HEK293 (cell line): ENCODE data around the gene GTF2I.
A peak's percentile ranks its signal among the peaks of the same experiment; 100 is the strongest.

Experiments used
- AEBP2 ChIP-seq: fragments of 450-650 bp; formaldehyde crosslinking; IDR thresholded peaks from 2 replicates; pipeline ENCODE4 v1.5.1; 2016; ENCODE audit warnings: missing biosample characterization, missing genetic modification characterization, borderline replicate concordance
- ELK4 ChIP-seq: IDR thresholded peaks from 2 replicates; pipeline ENCODE4 v1.6.1; 2011; ENCODE audit warnings: mild to moderate bottlenecking, low read depth, low read length, borderline replicate concordance
- HOXD13 ChIP-seq: sonication (generic); formaldehyde crosslinking; IDR thresholded peaks from 2 replicates; pipeline ENCODE4 v1.8.0; 2022; ENCODE audit warnings: missing genetic modification reagents, borderline replicate concordance
- KLF1 ChIP-seq: fragments of 450-650 bp; formaldehyde crosslinking; IDR thresholded peaks from 2 replicates; pipeline ENCODE4 v1.5.1; 2016; ENCODE audit warnings: missing biosample characterization, missing genetic modification characterization
- KLF8 ChIP-seq: fragments of 450-650 bp; formaldehyde crosslinking; IDR thresholded peaks from 2 replicates; pipeline ENCODE4 v1.5.1; 2016; ENCODE audit warnings: missing biosample characterization, missing genetic modification characterization
- REPIN1 ChIP-seq: fragments of 450-650 bp; formaldehyde crosslinking; IDR thresholded peaks from 2 replicates; pipeline ENCODE4 v1.5.1; 2017; ENCODE audit warnings: missing biosample characterization, missing genetic modification characterization, low read depth
- TSHZ1 ChIP-seq: fragments of 450-650 bp; formaldehyde crosslinking; IDR thresholded peaks from 2 replicates; pipeline ENCODE4 v1.5.1; 2016; ENCODE audit warnings: missing biosample characterization, missing genetic modification characterization, borderline replicate concordance
- ZBTB10 ChIP-seq: fragments of 450-650 bp; formaldehyde crosslinking; IDR thresholded peaks from 2 replicates; pipeline ENCODE4 v1.5.1; 2016; ENCODE audit warnings: missing biosample characterization, missing genetic modification characterization
- ZBTB11 ChIP-seq: fragments of 450-650 bp; formaldehyde crosslinking; conservative IDR thresholded peaks from 2 replicates; pipeline ENCODE4 v1.5.1; 2016; ENCODE audit warnings: low read depth, missing biosample characterization, missing genetic modification characterization
- ZNF10 ChIP-seq: fragments of 450-650 bp; formaldehyde crosslinking; IDR thresholded peaks from 2 replicates; pipeline ENCODE4 v1.5.1; 2017; ENCODE audit warnings: missing biosample characterization, missing genetic modification characterization
- ZNF148 ChIP-seq: fragments of 450-650 bp; formaldehyde crosslinking; IDR thresholded peaks from 2 replicates; pipeline ENCODE4 v1.5.0; 2017; ENCODE audit warnings: missing biosample characterization, missing genetic modification characterization, borderline replicate concordance
- ZNF157 ChIP-seq: fragments of 450-650 bp; formaldehyde crosslinking; IDR thresholded peaks from 2 replicates; pipeline ENCODE4 v1.5.1; 2016; ENCODE audit warnings: missing biosample characterization, missing genetic modification characterization
- ZNF2 ChIP-seq: fragments of 450-650 bp; formaldehyde crosslinking; IDR thresholded peaks from 2 replicates; pipeline ENCODE4 v1.5.1; 2016; ENCODE audit warnings: missing biosample characterization, missing genetic modification characterization
- ZNF311 ChIP-seq: fragments of 450-650 bp; formaldehyde crosslinking; IDR thresholded peaks from 2 replicates; pipeline ENCODE4 v1.5.1; 2017; ENCODE audit warnings: missing biosample characterization, missing genetic modification characterization, borderline replicate concordance
- ZNF324 ChIP-seq: fragments of 450-650 bp; formaldehyde crosslinking; IDR thresholded peaks from 2 replicates; pipeline ENCODE4 v1.5.1; 2016; ENCODE audit warnings: missing biosample characterization, missing genetic modification characterization
- ZNF354C ChIP-seq: fragments of 450-650 bp; formaldehyde crosslinking; IDR thresholded peaks from 2 replicates; pipeline ENCODE4 v1.5.1; 2016; ENCODE audit warnings: missing biosample characterization, missing genetic modification characterization, low read depth, borderline replicate concordance
- ZNF585B ChIP-seq: fragments of 450-650 bp; formaldehyde crosslinking; IDR thresholded peaks from 2 replicates; pipeline ENCODE4 v1.5.1; 2016; ENCODE audit warnings: missing biosample characterization, missing genetic modification characterization
- ZNF596 ChIP-seq: fragments of 450-650 bp; IDR thresholded peaks from 2 replicates; pipeline ENCODE4 v1.5.0; 2018; ENCODE audit warnings: missing biosample characterization, mild to moderate bottlenecking, missing genetic modification characterization, moderate library complexity
- ZNF776 ChIP-seq: fragments of 450-650 bp; formaldehyde crosslinking; IDR thresholded peaks from 2 replicates; pipeline ENCODE4 v1.5.0; 2017; ENCODE audit warnings: missing biosample characterization, missing genetic modification characterization, borderline replicate concordance
- ZSCAN16 ChIP-seq: fragments of 450-650 bp; formaldehyde crosslinking; IDR thresholded peaks from 2 replicates; pipeline ENCODE4 v1.5.1; 2016; ENCODE audit warnings: missing biosample characterization, missing genetic modification characterization
- ZSCAN4 ChIP-seq: fragments of 450-650 bp; formaldehyde crosslinking; IDR thresholded peaks from 2 replicates; pipeline ENCODE4 v1.5.1; 2017; ENCODE audit warnings: missing biosample characterization, missing genetic modification characterization

Gene GTF2I

GRCh38 chr7:74656837-74657691 is 454 bp upstream of the GTF2I start (continued):
- TF ChIP-seq ZSCAN4 (tag by site-specific recombination) (no peak), ZNF324 (tag by site-specific recombination) (peak; percentile 63; the same call in 1 of the 2 replicates), ZNF354C (no peak), TSHZ1 (tag by site-specific recombination) (no peak), ZBTB11 (tag by site-specific recombination) (peak; percentile 91), ZNF10 (no peak), ZNF157 (tag by site-specific recombination) (no peak), ZNF585B (tag by site-specific recombination) (no peak), ZSCAN16 (tag by site-specific recombination) (no peak), REPIN1 (tag by site-specific recombination) (no peak), ELK4 (no peak), ZNF311 (tag by site-specific recombination) (no peak), AEBP2 (tag by site-specific recombination) (no peak), KLF8 (peak; percentile 59; the same call in 1 of the 2 replicates), ZNF2 (tag by site-specific recombination) (no peak), ZNF148 (no peak), ZNF776 (tag by site-specific recombination) (no peak), KLF1 (tag by site-specific recombination) (peak; percentile 11; the same call in 1 of the 2 replicates), ZBTB10 (tag by site-specific recombination) (peak; percentile 87), HOXD13 (CRISPR knock-in tag) (no peak), ZNF596 (tag by site-specific recombination) (no peak)
